NCI-H82 treated with DMSO at 0.1 percent for 48 hours (cell line): ENCODE results near the gene PLEKHA1.

Experiments used
- DNase-seq: peaks from one replicate; lab custom pipeline; 2025; ENCODE audit not compliant: unreplicated experiment; lab: John Stamatoyannopoulos, UW

PLEKHA1 gene

GRCh38 chr10:122346326-122346950 is 28.1 kb upstream of the PLEKHA1 start:
- no peak for DNase-seq

DNA sequence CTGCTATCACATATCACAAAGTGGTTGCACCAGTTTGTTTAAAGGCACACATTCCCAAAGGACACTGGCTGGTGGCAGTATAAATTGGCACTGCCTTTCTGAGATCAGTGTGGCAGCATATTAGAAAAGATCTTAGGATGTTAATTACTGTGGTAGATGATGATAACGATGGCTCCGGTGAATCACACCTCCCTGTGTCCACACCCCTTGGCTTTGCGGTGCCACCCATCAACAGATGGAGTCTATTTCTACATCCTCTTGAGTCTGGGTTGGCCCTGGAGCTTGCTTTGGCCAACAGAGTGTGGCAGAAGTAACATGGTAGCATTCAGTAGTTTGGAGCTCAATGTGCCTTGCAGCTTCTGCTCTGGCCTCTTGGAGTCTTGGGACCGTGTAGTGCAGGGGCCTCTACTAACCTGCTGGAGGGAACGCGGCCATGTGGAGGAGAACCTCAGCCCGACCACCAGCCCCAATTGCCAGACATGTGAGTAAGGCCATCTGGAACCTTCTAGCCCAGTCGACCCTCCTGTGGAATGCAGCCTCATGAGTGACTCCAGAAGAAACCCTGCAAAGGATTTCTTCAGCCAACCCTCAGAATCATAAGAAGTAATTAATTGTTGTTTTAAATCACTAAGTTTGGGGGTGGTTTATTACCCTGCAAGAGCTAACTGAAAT is 27.2 kb upstream of the PLEKHA1 start:
- DNase-seq = no peak

DNA sequence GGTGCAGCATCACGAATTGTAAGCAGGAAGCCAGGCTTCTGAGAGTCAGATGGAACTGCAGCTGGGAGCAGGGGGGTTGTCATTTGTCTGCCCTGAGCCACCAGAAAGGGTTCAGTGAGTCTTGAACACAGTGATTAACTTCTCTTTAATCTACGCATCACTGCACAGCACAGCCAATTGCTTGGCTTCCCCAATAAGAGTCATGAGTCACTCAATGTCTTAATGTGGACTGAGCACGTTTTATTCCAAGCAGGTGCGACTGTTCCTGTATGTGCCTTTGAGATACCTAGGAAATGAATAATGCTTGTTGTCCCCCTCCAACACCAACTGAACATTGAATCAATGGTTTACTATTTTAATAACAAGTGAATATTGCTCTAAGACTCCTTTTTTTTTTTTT is 26.0 kb upstream of the PLEKHA1 start:
- no peak for DNase-seq

- no peak for DNase-seq
Measured at GRCh38 chr10:122348935-122349361, 25.6 kb upstream of the PLEKHA1 start.

GRCh38 chr10:122349758-122350369 is 24.6 kb upstream of the PLEKHA1 start:
- DNase-seq = no peak

- DNase-seq = no peak
Measured at GRCh38 chr10:122350893-122351292, 23.6 kb upstream of the PLEKHA1 start.

- DNase-seq = no peak
Measured at GRCh38 chr10:122352817-122353525, 21.5 kb upstream of the PLEKHA1 start.

- DNase-seq = no peak
Measured at GRCh38 chr10:122354383-122354782, 20.1 kb upstream of the PLEKHA1 start.

DNA sequence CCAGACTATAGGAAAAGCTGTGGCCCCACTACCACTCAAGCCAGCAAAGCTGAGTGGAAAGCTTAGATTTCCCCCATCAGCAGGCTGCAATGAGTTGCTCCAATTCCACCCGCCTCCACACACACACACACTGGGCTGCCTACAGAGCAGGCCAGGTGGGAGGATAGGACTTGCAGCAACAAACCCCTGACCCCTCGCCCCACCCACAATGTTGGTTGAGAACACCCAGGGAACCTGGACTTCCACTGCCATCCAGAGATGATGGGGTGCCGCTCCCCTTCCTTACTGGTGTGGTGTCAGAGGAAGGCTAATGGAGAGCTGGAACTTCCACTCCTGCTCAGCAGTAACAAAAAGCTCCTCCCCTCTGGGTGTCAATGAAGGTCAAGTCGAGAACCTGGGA is 16.8 kb upstream of the PLEKHA1 start:
- DNase-seq = no peak

DNA sequence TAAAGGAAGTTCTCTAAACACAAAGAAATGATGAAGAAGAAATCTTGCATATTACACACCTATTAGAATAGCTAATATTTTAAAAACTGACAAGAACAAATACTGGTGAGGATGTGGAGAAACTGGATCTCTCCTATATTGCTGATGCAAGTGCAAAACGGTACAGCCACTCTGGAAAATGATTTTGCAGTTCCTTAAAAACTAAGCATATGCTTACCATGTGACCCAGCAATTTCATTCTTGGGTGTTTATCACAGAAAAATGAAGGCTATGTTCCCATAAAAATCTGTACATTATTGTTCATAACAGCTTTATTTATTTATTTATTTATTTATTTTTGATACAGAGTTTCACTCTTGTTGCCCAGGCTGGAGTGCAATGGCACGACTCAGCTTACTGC is 14.9 kb upstream of the PLEKHA1 start:
- no peak for DNase-seq

DNA sequence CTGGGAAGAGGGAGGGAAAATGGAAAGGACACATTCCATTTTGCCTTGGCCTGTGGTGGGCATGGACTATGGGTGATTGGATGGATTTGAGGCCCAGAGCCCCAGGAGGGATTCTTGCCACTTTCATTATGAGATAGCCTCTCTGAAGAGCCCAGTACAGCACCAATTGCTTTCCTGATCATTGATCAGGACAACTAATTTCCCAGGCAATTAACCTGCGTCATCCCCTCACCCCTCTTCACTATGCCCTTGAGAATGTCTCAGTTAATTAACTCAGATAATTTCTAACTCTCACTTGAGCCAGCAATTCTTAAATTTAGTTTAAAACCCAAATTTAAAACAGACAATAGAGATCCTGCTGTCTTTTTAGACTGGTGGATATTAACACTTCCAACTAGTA is 13.5 kb upstream of the PLEKHA1 start:
- DNase-seq = no peak

DNA sequence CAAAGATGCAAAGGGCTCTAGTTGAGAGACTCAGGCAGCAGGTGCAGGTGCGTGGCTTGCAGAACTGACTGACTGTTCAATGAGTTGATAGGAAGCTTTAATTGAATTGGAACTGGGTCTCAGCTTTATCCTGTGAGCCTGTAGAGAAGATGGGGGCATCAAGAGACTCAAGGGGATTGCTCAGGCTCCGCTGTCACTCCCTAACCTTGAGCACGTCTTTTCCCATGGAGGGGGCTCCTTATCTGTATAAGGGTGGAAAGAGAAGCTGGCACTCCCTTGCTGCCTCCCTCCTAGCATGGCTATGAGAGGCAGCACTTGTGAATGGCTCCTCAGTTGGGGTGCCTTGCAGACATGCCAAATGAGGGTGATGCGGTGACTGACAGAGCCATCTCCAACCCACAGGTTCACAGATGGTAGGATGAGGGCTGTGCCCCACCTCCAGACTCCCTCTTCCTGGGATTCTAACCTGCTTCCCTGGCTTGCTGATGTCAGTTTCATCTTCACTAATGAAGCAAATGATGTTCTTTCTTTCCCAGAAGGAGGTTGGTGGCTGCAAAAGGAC is 12.4 kb upstream of the PLEKHA1 start:
- no peak for DNase-seq

DNA sequence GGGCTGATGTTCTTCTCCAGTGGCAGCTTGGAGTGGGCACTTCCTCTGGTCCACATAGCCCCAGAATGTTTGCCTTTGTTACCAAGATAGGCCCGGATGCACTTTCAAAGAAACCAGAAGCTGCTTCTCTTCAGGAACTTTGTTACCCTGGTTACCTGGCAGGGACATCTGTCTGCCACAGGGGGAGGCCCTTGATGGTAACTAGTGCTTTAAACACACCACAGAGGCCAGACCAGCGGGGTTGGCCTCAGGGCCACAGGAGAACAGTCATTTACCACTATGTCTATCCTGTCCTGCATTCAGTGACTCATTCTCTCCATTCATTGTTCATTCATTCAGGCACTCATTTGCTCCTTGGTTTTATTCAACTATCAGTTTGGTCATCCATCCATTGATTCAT is 11.9 kb upstream of the PLEKHA1 start:
- DNase-seq = no peak

GRCh38 chr10:122363311-122363710 is 11.2 kb upstream of the PLEKHA1 start:
- no peak for DNase-seq

GRCh38 chr10:122363722-122364463 is 10.6 kb upstream of the PLEKHA1 start:
- DNase-seq = no peak

- no peak for DNase-seq
Measured at GRCh38 chr10:122368502-122369254, 5.8 kb upstream of the PLEKHA1 start.

GRCh38 chr10:122373108-122373507 is 1.4 kb upstream of the PLEKHA1 start:
- no peak for DNase-seq

DNA sequence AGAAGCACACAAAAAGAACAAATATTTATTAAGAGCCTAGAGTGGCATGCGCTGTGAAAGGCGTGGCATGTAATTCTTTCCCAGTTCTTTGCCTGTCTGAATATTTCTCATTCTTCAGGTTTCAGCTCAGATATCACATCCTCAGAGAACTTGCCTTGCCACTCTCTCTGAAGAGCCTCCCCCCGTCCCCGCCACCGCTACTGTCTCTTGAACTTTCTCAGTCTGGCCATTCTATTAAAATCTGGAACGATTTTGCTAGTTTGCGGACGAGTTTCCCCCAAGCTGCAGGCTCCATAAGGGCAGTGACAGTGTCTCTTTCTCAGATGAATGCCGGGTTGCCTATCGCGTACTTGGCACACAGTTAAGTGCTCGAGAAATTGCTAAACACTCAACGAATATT is 787 bp upstream of the PLEKHA1 start:
- no peak for DNase-seq

- no peak for DNase-seq
Measured at GRCh38 chr10:122374859-122375678, 561 bp downstream of the PLEKHA1 start.
